WTC11 (cell line): Measurements from ENCODE around the gene VPS25. TPM values are rescaled to one million over a fixed set of nuclear protein-coding genes. Genes with fewer than 3 reads are reported as not detected.

Source experiments
- ATAC-seq: fragments of 200-7000 bp; cut with Tn5 transposase; 2 replicates; pipeline ENCODE4 v1.10.0; 2021; ENCODE audit warnings: mild to moderate bottlenecking, moderate library complexity
- CTCF ChIA-PET: fragments of 300-600 bp; sonication (Branson Sonifier 250); formaldehyde crosslinking; loops from one replicate; lab custom pipeline; 2021; ENCODE audit warnings: antibody characterized with exemption; lab: Charles Lee
- POLR2A ChIA-PET: fragments of 350-600 bp; sonication (Branson Sonifier 250); formaldehyde crosslinking; loops from one replicate; lab custom pipeline; 2021; ENCODE audit warnings: antibody characterized with exemption; lab: Charles Lee
- DNase-seq: peaks from one replicate; pipeline ENCODE4 v3.0.0; 2021; ENCODE audit warnings: low spot score
- H3K27ac Mint-ChIP-seq: 2 replicates; pipeline ENCODE4 v1.8.0; 2021; ENCODE audit warnings: mixed read lengths
- H3K27me3 Mint-ChIP-seq: 2 replicates; pipeline ENCODE4 v1.8.0; 2021; ENCODE audit warnings: low read depth, mild to moderate bottlenecking, moderate library complexity, mixed read lengths
- H3K36me3 Mint-ChIP-seq: 2 replicates; pipeline ENCODE4 v1.8.0; 2021; ENCODE audit warnings: mixed read lengths
- H3K4me1 Mint-ChIP-seq: 2 replicates; pipeline ENCODE4 v1.8.0; 2022; ENCODE audit warnings: mixed read lengths
- H3K4me3 Mint-ChIP-seq: 2 replicates; pipeline ENCODE4 v1.8.0; 2021; ENCODE audit warnings: mild to moderate bottlenecking, moderate library complexity, mixed read lengths
- H3K9me3 Mint-ChIP-seq: 2 replicates; pipeline ENCODE4 v1.8.0; 2021; ENCODE audit warnings: mixed read lengths
- ETV6 ChIP-seq: sonication (generic); formaldehyde crosslinking; IDR thresholded peaks from 2 replicates; pipeline ENCODE4 v1.8.1; 2022; ENCODE audit warnings: mild to moderate bottlenecking, missing genetic modification reagents
- FOXJ3 ChIP-seq: sonication (generic); formaldehyde crosslinking; IDR thresholded peaks from 2 replicates; pipeline ENCODE4 v1.9.0; 2021; ENCODE audit warnings: missing genetic modification reagents, mild to moderate bottlenecking, borderline replicate concordance
- FOXP1 ChIP-seq: sonication (generic); formaldehyde crosslinking; IDR thresholded peaks from 2 replicates; pipeline ENCODE4 v1.8.0; 2022; ENCODE audit warnings: missing genetic modification reagents, mild to moderate bottlenecking, moderate library complexity, borderline replicate concordance
- KAT7 ChIP-seq: sonication (generic); formaldehyde crosslinking; IDR thresholded peaks from 2 replicates; pipeline ENCODE4 v1.8.1; 2023; ENCODE audit warnings: missing genetic modification reagents, mild to moderate bottlenecking, borderline replicate concordance
- NR2C2 ChIP-seq: sonication (generic); formaldehyde crosslinking; IDR thresholded peaks from 2 replicates; pipeline ENCODE4 v1.8.0; 2022; ENCODE audit warnings: mild to moderate bottlenecking, missing genetic modification reagents
- RORB ChIP-seq: fragments of 250-450 bp; sonication (Bioruptor Pico); IDR thresholded peaks from 2 replicates; pipeline ENCODE4 v1.9.0; 2021; ENCODE audit warnings: mild to moderate bottlenecking
- TP53 ChIP-seq: sonication (generic); formaldehyde crosslinking; IDR thresholded peaks from 2 replicates; pipeline ENCODE4 v1.8.1; 2023; ENCODE audit warnings: mild to moderate bottlenecking, missing genetic modification reagents
- ZNF121 ChIP-seq: sonication (generic); formaldehyde crosslinking; IDR thresholded peaks from 2 replicates; pipeline ENCODE4 v1.8.0; 2023; ENCODE audit warnings: missing genetic modification reagents
- ZNF219 ChIP-seq: sonication (generic); formaldehyde crosslinking; IDR thresholded peaks from 2 replicates; pipeline ENCODE4 v1.8.0; 2023; ENCODE audit warnings: missing genetic modification reagents, mild to moderate bottlenecking, borderline replicate concordance
- ZNF317 ChIP-seq: sonication (generic); formaldehyde crosslinking; IDR thresholded peaks from 2 replicates; pipeline ENCODE4 v1.8.1; 2023; ENCODE audit warnings: low read depth, mild to moderate bottlenecking, moderate library complexity, missing genetic modification reagents, borderline replicate concordance
- ZNF416 ChIP-seq: fragments of 250-450 bp; sonication (Bioruptor Pico); IDR thresholded peaks from 2 replicates; pipeline ENCODE4 v1.9.0; 2021; ENCODE audit warnings: mild to moderate bottlenecking, inconsistent platforms
- total RNA-seq: library from RNA; stranded (reverse); gene quantifications from 3 replicates; pipeline ENCODE4 v1.2.3, GENCODE V29; 2021
- TF ChIP-seq, protein P1 (sequence below): sonication (generic); formaldehyde crosslinking; IDR thresholded peaks from 2 replicates; pipeline ENCODE4 v1.8.1; 2023; ENCODE audit warnings: mild to moderate bottlenecking, missing genetic modification reagents
- TF ChIP-seq, protein P2 (sequence below): fragments of 250-450 bp; sonication (Bioruptor Pico); IDR thresholded peaks from 2 replicates; pipeline ENCODE4 v1.9.0; 2021; ENCODE audit warnings: mild to moderate bottlenecking
- TF ChIP-seq, protein P3 (sequence below): sonication (generic); formaldehyde crosslinking; conservative IDR thresholded peaks from 2 replicates; pipeline ENCODE4 v1.8.1; 2022; ENCODE audit warnings: mild to moderate bottlenecking, missing genetic modification reagents
- TF ChIP-seq, protein P4 (sequence below): sonication (generic); formaldehyde crosslinking; IDR thresholded peaks from 2 replicates; pipeline ENCODE4 v1.8.1; 2022; ENCODE audit warnings: low read depth, missing genetic modification reagents, borderline replicate concordance
- TF ChIP-seq, protein P5 (sequence below): sonication (generic); formaldehyde crosslinking; IDR thresholded peaks from 2 replicates; pipeline ENCODE4 v1.8.1; 2023; ENCODE audit warnings: mild to moderate bottlenecking, moderate library complexity, missing genetic modification reagents
- TF ChIP-seq, protein P6 (sequence below): sonication (generic); formaldehyde crosslinking; IDR thresholded peaks from 2 replicates; pipeline ENCODE4 v1.8.1; 2022; ENCODE audit warnings: low read depth, mild to moderate bottlenecking, moderate library complexity, missing genetic modification reagents, borderline replicate concordance
- TF ChIP-seq, protein P7 (sequence below): fragments of 250-450 bp; sonication (Bioruptor Pico); IDR thresholded peaks from 2 replicates; pipeline ENCODE4 v1.8.0; 2021; ENCODE audit warnings: mild to moderate bottlenecking
- TF ChIP-seq, protein P8 (sequence below): sonication (generic); formaldehyde crosslinking; IDR thresholded peaks from 2 replicates; pipeline ENCODE4 v1.8.0; 2022; ENCODE audit warnings: mild to moderate bottlenecking, missing genetic modification reagents

The VPS25 gene
- total RNA-seq, 1 experiment from 2014 or later = 98.6 TPM

DNA sequence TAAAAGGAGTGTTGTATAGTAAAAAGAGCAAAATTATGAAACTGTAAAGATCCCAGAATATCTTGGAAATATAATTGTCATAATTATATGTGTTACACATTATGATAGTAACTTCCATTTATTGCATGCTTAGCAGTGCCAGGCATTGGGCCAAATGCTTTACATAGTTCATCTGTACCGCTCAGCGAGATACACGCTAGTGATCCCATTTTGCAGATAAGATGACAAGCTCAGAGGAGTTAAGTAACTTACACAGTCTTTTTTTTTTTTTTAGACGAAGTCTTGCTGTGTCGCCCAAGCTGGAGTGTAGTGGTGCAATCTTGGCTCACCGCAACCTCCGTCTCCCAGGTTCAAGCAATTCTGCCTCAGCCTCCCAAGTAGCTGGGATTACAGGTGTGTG is 21.6 kb upstream of the VPS25 start:
- no peak for ATAC-seq
- no peak for DNase-seq
- Mint-ChIP-seq H3K36me3 (no peaks in the 10 kb centered on the region), H3K27me3 (peaks cover 22% of the 10 kb centered on the region), H3K9me3 (no peaks in the 10 kb centered on the region), H3K4me1 (peaks cover 18% of the 10 kb centered on the region), H3K27ac (no peak overlapping the region), H3K4me3 (no peak overlapping the region)
- POLR2A ChIA-PET = no interaction called here
- CTCF ChIA-PET = interaction anchor here (8.0 kb wide), 1 partner anchor 10 kb away, joined by 117 read pairs; the partner anchor contains the start of gene RAMP2
- TF ChIP-seq ZNF219 (CRISPR knock-in tag) (no peak), FOXJ3 (no peak), NR2C2 (CRISPR knock-in tag) (no peak), FOXP1 (CRISPR knock-in tag) (no peak), RORB (CRISPR knock-in tag) (no peak), ETV6 (CRISPR knock-in tag) (no peak), ZNF416 (CRISPR knock-in tag) (no peak), TP53 (CRISPR knock-in tag) (no peak), KAT7 (no peak), ZNF121 (CRISPR knock-in tag) (no peak), ZNF317 (CRISPR knock-in tag) (no peak)
- TF ChIP-seq, protein P1, sequence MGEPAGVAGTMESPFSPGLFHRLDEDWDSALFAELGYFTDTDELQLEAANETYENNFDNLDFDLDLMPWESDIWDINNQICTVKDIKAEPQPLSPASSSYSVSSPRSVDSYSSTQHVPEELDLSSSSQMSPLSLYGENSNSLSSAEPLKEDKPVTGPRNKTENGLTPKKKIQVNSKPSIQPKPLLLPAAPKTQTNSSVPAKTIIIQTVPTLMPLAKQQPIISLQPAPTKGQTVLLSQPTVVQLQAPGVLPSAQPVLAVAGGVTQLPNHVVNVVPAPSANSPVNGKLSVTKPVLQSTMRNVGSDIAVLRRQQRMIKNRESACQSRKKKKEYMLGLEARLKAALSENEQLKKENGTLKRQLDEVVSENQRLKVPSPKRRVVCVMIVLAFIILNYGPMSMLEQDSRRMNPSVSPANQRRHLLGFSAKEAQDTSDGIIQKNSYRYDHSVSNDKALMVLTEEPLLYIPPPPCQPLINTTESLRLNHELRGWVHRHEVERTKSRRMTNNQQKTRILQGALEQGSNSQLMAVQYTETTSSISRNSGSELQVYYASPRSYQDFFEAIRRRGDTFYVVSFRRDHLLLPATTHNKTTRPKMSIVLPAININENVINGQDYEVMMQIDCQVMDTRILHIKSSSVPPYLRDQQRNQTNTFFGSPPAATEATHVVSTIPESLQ (CRISPR knock-in tag) = no peak
- TF ChIP-seq, protein P2, sequence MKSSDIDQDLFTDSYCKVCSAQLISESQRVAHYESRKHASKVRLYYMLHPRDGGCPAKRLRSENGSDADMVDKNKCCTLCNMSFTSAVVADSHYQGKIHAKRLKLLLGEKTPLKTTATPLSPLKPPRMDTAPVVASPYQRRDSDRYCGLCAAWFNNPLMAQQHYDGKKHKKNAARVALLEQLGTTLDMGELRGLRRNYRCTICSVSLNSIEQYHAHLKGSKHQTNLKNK = no peak
- TF ChIP-seq, protein P3, sequence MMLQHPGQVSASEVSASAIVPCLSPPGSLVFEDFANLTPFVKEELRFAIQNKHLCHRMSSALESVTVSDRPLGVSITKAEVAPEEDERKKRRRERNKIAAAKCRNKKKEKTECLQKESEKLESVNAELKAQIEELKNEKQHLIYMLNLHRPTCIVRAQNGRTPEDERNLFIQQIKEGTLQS (CRISPR knock-in tag) = no peak
- TF ChIP-seq, protein P4, sequence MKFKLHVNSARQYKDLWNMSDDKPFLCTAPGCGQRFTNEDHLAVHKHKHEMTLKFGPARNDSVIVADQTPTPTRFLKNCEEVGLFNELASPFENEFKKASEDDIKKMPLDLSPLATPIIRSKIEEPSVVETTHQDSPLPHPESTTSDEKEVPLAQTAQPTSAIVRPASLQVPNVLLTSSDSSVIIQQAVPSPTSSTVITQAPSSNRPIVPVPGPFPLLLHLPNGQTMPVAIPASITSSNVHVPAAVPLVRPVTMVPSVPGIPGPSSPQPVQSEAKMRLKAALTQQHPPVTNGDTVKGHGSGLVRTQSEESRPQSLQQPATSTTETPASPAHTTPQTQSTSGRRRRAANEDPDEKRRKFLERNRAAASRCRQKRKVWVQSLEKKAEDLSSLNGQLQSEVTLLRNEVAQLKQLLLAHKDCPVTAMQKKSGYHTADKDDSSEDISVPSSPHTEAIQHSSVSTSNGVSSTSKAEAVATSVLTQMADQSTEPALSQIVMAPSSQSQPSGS (CRISPR knock-in tag) = no peak
- TF ChIP-seq, protein P5, sequence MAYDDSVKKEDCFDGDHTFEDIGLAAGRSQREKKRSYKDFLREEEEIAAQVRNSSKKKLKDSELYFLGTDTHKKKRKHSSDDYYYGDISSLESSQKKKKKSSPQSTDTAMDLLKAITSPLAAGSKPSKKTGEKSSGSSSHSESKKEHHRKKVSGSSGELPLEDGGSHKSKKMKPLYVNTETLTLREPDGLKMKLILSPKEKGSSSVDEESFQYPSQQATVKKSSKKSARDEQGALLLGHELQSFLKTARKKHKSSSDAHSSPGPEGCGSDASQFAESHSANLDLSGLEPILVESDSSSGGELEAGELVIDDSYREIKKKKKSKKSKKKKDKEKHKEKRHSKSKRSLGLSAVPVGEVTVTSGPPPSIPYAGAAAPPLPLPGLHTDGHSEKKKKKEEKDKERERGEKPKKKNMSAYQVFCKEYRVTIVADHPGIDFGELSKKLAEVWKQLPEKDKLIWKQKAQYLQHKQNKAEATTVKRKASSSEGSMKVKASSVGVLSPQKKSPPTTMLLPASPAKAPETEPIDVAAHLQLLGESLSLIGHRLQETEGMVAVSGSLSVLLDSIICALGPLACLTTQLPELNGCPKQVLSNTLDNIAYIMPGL (CRISPR knock-in tag) = no peak
- TF ChIP-seq, protein P6, sequence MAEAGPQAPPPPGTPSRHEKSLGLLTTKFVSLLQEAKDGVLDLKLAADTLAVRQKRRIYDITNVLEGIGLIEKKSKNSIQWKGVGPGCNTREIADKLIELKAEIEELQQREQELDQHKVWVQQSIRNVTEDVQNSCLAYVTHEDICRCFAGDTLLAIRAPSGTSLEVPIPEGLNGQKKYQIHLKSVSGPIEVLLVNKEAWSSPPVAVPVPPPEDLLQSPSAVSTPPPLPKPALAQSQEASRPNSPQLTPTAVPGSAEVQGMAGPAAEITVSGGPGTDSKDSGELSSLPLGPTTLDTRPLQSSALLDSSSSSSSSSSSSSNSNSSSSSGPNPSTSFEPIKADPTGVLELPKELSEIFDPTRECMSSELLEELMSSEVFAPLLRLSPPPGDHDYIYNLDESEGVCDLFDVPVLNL (CRISPR knock-in tag) = no peak
- TF ChIP-seq, protein P7, sequence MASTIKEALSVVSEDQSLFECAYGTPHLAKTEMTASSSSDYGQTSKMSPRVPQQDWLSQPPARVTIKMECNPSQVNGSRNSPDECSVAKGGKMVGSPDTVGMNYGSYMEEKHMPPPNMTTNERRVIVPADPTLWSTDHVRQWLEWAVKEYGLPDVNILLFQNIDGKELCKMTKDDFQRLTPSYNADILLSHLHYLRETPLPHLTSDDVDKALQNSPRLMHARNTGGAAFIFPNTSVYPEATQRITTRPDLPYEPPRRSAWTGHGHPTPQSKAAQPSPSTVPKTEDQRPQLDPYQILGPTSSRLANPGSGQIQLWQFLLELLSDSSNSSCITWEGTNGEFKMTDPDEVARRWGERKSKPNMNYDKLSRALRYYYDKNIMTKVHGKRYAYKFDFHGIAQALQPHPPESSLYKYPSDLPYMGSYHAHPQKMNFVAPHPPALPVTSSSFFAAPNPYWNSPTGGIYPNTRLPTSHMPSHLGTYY (CRISPR knock-in tag) = no peak
- TF ChIP-seq, protein P8, sequence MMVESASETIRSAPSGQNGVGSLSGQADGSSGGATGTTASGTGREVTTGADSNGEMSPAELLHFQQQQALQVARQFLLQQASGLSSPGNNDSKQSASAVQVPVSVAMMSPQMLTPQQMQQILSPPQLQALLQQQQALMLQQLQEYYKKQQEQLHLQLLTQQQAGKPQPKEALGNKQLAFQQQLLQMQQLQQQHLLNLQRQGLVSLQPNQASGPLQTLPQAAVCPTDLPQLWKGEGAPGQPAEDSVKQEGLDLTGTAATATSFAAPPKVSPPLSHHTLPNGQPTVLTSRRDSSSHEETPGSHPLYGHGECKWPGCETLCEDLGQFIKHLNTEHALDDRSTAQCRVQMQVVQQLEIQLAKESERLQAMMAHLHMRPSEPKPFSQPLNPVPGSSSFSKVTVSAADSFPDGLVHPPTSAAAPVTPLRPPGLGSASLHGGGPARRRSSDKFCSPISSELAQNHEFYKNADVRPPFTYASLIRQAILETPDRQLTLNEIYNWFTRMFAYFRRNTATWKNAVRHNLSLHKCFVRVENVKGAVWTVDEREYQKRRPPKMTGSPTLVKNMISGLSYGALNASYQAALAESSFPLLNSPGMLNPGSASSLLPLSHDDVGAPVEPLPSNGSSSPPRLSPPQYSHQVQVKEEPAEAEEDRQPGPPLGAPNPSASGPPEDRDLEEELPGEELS = no peak
- TF ChIP-seq, all 79 proteins: peak for 0
